D721Med (cell line): ENCODE measurements around the gene ALDH1B1.

Experiments used
- DNase-seq: peaks from one replicate; pipeline ENCODE4 v3.0.0; 2011; ENCODE audit warnings: low spot score; ENCODE audit not compliant: insufficient read length
- FAIRE-seq: peaks from 2 replicates; lab custom pipeline; 2011; peaks lifted over from hg19 to GRCh38; lab: Jason Lieb, UNC
- TF ChIP-seq, protein P1 (sequence below): IDR thresholded peaks from 2 replicates; pipeline ENCODE4 v1.5.1; 2012; ENCODE audit warnings: mild to moderate bottlenecking, control low read depth; ENCODE audit not compliant: insufficient read depth; ENCODE audit errors: missing control alignments

The ALDH1B1 gene

DNA sequence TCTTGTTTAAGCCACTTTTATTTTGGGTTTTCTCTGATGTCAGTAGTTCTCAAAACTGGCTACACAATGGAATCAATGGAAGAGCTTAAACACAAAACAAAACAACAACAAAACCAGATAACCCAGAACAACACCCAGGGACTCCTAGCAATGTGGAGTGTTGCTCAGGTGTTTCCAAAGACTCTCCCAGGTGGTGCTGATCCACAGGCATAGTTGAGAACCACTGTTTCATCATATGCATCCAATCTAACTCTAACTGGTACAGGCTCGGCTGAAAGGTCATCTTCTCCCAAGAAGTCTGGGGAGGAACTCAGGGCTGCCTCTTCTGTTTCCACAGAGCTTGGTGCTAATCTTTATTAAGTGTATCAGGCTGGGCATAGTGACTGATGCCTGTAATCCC lies 5.4 kb upstream of the ALDH1B1 start:
- TF ChIP-seq, protein P1, sequence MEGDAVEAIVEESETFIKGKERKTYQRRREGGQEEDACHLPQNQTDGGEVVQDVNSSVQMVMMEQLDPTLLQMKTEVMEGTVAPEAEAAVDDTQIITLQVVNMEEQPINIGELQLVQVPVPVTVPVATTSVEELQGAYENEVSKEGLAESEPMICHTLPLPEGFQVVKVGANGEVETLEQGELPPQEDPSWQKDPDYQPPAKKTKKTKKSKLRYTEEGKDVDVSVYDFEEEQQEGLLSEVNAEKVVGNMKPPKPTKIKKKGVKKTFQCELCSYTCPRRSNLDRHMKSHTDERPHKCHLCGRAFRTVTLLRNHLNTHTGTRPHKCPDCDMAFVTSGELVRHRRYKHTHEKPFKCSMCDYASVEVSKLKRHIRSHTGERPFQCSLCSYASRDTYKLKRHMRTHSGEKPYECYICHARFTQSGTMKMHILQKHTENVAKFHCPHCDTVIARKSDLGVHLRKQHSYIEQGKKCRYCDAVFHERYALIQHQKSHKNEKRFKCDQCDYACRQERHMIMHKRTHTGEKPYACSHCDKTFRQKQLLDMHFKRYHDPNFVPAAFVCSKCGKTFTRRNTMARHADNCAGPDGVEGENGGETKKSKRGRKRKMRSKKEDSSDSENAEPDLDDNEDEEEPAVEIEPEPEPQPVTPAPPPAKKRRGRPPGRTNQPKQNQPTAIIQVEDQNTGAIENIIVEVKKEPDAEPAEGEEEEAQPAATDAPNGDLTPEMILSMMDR: no peak
- FAIRE-seq (no peak), DNase-seq (no peak)

DNA sequence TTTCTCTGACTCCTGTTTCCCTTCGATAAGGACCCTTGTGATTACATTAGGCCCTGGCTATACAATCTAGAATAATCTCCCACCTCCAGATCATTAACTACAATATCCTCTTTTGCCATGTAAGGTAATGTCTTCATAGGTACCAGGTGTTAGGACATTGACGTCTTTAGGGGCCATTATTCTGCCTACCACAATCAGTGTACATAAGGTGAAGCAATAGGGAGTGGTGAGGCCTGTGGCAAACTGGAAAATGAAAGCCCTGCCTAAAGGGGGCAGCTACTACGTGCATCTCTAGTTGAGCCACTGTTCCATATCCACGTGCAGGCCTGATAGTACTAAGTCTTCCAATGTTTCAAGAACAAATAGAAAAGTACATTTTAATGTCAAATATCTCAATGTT lies 4.8 kb upstream of the ALDH1B1 start:
- TF ChIP-seq, protein P1: no peak
- no peak for FAIRE-seq

GRCh38 chr9:38388283-38389223 lies 3.9 kb upstream of the ALDH1B1 start:
- TF ChIP-seq, protein P1: no peak
- no peak for FAIRE-seq
- no peak for DNase-seq

More for the DNA sequence above, 4.8 kb upstream of the ALDH1B1 start:
- DNase-seq: no peak

- TF ChIP-seq, protein P1: no peak
- no peak for FAIRE-seq
- DNase-seq: no peak
Observed at GRCh38 chr9:38389313-38389712, 3.2 kb upstream of the ALDH1B1 start.

- FAIRE-seq: no peak
- TF ChIP-seq, protein P1: no peak
- DNase-seq: no peak
Observed at GRCh38 chr9:38390442-38390841, 2.1 kb upstream of the ALDH1B1 start.

DNA sequence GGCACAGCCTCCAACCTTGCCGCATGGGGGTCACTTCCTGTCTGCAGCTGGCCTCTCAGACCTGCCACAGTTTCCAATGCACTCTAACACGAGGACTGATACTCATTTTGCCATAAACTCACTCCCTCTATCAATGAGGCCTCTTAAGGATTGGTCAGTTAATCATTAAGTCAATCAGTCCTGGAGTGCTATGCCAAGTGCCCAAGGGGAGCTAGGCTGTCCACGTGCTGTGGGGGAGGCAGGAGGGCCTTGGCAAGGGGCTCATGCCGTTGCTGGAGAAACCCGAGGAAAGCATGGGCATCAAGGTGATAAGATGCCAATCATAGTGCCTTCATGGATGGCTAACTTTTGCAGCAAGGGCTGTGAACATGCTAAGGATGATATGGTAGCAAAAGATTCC lies 1.7 kb upstream of the ALDH1B1 start:
- no peak for FAIRE-seq
- TF ChIP-seq, protein P1: no peak

More for the DNA sequence above, 1.7 kb upstream of the ALDH1B1 start:
- no peak for DNase-seq
